ENCODE results near the gene MAGED4B. TPM values are rescaled to one million over a fixed set of nuclear protein-coding genes. Genes with fewer than 3 reads are reported as not detected.

MAGED4B gene
- total and polyA plus RNA-seq, 9 of the 15 experiments (the other 6 are each of a cell fraction or from before 2014, with no cell fraction given): not detected

GRCh38 chrX:52078131-52078530, 9.1 kb upstream of the MAGED4B start:
- ATAC-seq (no peak), FAIRE-seq (no peak), DNase-seq (ENCODE audit: extremely low read depth in 1 of 4, low spot score in 3 of 4) (no peak)
- Histone ChIP-seq H3K4me3 (no peak overlapping the region), H2AFZ (ENCODE audit: low read depth, low read length) (no peak overlapping the region), H4K20me1 (replicated peaks; ENCODE audit: control insufficient read depth, insufficient read depth, low read length) (no peaks in the 10 kb centered on the region), H3K9me3 (replicated peaks; ENCODE audit: control insufficient read depth, insufficient read depth, low read depth, low read length) (no peaks in the 10 kb centered on the region), H3K9ac (ENCODE audit: insufficient read depth in 1 of 2, low read depth in 2 of 2, low read length in 2 of 2) (no peak overlapping the region), H3K4me1 (replicated peaks in 1 of 2; ENCODE audit: control insufficient read depth in 2 of 2, insufficient read depth in 2 of 2, low read length in 2 of 2) (no peaks in the 10 kb centered on the region), H3K27me3 (ENCODE audit: control insufficient read depth in 2 of 2, insufficient read depth in 2 of 2, low read length in 2 of 2) (no peaks in the 10 kb centered on the region), H3K9me1 (ENCODE audit: control insufficient read depth, insufficient read depth, low read length) (no peaks in the 10 kb centered on the region), H3K36me3 (ENCODE audit: control insufficient read depth, insufficient read depth, low read length) (no peaks in the 10 kb centered on the region), H3K27ac (ENCODE audit: extremely low read depth, low read depth, low read length) (no peak overlapping the region), H3K79me2 (ENCODE audit: control insufficient read depth, insufficient read depth, low read length) (no peaks in the 10 kb centered on the region), H3K4me2 (ENCODE audit: insufficient read depth, low read length) (no peak overlapping the region)
- BruUV-seq (replicated peaks): no TSS peak
- intact Hi-C loops (cut with micrococcal nuclease) (no loop called here), in situ Hi-C loops (cut with MboI) (loop anchor here (5.0 kb wide), 1 partner anchor 99 kb away; no protein-coding TSS in a partner anchor)
- ChIA-PET CTCF (ENCODE audit: low intra/inter-chr PET ratio) (no interaction called here), POLR2A (no interaction called here)
- WGBS (ENCODE audit: insufficient coverage, low coverage, missing lambda C conversion rate): 0% methylated on average over 1 of the region's 1 CpG
- no peak for TF ChIP-seq GATAD2B (IDR thresholded peaks at IDR 0.05; ENCODE audit: borderline replicate concordance)
- no peak for TF ChIP-seq CC2D1A (IDR thresholded peaks at IDR 0.05)
- TF ChIP-seq ZNF124 (CRISPR knock-in tag; IDR thresholded peaks at IDR 0.05): no peak
- TF ChIP-seq NCOA6 (IDR thresholded peaks at IDR 0.05): no peak
- TF ChIP-seq SMAD1 (IDR thresholded peaks at IDR 0.05; ENCODE audit: low read depth, low read length, partially characterized antibody): no peak
- no peak for TF ChIP-seq RBM25 (IDR thresholded peaks at IDR 0.05; ENCODE audit: low read depth, low read length, severe bottlenecking)
- TF ChIP-seq SRF (CRISPR knock-in tag; IDR thresholded peaks at IDR 0.05): no peak
- no peak for TF ChIP-seq TFE3 (CRISPR knock-in tag; IDR thresholded peaks at IDR 0.05)
- TF ChIP-seq ZNF280B (CRISPR knock-in tag; IDR thresholded peaks at IDR 0.05): no peak
- TF ChIP-seq ZHX1 (conservative IDR thresholded peaks at IDR 0.05; ENCODE audit: low read length): no peak
- TF ChIP-seq CEBPG (CRISPR knock-in tag; IDR thresholded peaks at IDR 0.05): no peak
- no peak for TF ChIP-seq CEBPG (tag; conservative IDR thresholded peaks at IDR 0.05 in 1 of 2, IDR thresholded peaks at IDR 0.05 in 1 of 2)
- TF ChIP-seq STAT5A (IDR thresholded peaks at IDR 0.05; ENCODE audit: borderline replicate concordance, low read length): no peak
- no peak for TF ChIP-seq CLOCK (CRISPR knock-in tag; IDR thresholded peaks at IDR 0.05; ENCODE audit: borderline replicate concordance)
- no peak for TF ChIP-seq ZNF583 (CRISPR knock-in tag; IDR thresholded peaks at IDR 0.05)
- TF ChIP-seq KAT8 (IDR thresholded peaks at IDR 0.05; ENCODE audit: low read depth): no peak
